GM19397 (cell line): Measurements from ENCODE around the gene IQSEC3.

ENCODE experiments used
- ATAC-seq: cut with Tn5 transposase; IDR thresholded peaks from one replicate; pipeline ENCODE4 v1.9.1; 2021; ENCODE audit warnings: mild to moderate bottlenecking, moderate library complexity; ENCODE audit not compliant: unreplicated experiment

Gene IQSEC3

DNA sequence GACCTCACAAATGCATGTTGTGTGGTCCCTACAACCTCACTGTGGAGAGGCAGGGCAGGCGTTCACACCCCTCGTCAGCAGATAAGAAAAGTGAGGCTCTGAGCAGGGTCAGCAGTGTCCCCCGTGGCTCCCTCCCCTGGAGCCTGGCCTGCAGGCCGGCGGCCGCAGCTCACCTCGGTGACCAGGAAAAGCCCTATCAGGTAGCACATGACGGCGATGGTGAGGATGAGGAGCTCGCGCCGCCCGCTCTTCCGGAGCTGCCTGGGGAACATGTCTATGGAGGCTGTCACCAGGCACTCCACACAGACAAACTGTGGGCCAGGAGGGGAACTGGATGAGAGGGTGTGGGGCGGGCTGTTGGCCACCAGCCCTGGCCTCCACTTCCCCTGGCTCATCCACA lies 129.4 kb downstream of the IQSEC3 start:
- ATAC-seq = no peak

DNA sequence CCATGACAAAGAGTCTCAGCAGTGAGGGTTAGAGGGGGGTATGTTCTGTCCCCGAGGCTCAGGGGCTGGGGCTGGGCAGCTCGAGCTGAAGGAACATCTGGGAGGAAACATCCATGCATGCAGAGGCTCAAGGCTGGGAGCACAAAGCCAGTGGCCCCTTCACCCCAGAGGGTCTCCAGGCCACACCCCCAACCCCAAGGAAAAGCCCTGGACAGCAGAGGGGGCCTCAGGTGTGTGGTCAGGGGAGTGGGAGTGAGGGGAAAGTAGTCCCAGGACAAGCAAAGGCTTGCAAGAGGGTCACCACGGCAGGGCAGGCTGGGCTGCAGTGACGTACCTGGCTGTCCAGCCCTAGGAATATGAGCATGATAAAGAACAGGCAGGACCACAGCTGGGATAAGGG lies 129.9 kb downstream of the IQSEC3 start:
- no peak for ATAC-seq

DNA sequence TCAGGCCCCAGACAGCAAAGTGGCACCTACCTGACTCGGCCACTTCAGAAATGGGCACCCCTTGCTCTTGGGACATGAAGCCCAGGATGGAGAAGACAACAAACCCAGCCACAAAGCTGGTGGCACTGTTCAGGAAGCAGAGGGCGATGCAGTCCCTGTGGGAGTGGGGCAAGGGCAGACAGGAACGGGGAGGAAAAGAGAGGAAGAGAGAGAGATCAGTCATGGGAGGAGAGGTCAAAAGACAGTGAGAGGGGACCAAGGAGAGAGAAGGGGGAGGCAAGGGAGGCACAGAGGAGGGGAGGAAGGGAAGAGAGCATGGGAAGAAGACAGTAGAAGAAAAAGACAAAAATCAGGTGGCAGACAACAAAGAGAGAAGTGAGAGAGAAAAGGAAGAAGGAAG lies 130.8 kb downstream of the IQSEC3 start:
- ATAC-seq = no peak

DNA sequence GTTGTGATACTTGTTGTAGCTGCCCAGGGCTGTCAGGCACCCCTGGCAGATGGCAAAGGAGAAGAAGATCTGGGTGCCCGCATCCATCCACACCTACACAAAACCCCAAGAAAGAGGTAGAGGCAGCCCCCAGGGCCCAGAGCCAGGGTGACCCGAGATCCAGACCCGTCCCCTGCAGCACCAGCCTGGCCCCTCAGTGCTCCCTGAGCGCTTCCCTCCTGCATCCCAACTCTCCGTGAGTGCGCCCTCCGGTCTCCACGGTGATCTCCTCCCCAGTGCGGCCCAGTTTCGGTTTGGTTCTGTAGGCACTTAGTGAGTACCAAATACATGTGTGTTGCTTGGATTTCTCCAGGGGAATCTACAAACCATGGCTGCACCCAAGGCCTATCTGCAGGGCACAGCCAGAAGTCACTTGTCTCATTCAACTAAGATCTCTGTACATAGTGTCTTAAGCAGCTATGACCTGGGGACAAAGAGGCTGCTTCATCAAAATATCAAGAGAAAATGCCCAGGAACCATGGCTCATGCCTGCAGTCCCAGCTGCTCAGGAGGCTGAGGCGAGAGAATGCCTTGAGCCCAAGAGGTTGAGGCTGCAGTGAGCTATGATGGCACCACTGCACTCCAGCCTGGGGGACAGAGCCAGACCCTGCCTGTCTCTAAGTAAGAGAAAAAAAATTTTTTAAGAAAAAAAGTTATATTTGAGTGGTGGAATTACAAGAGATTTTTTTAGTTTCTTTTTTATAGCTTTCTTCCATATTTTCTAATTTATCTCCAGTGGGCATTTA lies 131.5 kb downstream of the IQSEC3 start:
- no peak for ATAC-seq

DNA sequence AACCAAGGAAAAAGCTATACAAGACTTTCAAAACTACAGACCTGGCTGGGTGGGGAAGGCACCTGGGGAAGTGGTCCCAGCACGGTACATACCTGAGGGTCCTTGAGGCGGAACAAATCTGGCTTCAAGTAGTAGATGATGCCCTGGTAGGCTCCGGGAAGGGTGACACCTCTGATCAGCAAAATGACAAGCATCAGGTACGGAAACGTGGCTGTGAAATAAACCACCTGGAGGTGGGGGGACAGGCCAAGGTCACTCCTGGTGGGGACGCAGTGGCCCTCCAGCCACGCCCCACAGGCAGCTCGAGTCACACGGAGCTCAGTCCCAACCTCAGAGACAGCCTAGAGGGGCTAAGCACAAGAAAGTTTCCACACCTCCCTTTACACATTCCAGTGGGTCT lies 132.1 kb downstream of the IQSEC3 start:
- ATAC-seq = no peak

DNA sequence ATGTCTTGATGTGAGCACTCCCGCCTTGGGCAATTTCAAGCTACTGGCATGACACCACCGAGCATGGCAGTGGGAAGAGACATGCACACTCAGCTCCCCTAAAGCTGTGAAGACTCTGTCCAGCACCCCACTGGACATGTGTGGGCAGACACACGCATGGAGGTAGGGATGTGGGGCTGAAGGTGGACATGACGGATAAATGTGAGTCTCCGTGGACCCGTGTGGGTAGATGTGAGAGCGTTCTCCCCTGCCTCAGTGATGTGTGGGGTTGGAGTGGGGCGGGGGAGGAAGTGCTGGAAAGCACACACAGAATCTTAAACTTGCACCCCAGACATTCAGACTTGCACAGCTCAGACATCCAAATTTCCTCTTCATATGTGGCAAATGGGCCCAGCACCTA lies 134.8 kb downstream of the IQSEC3 start:
- ATAC-seq = no peak

DNA sequence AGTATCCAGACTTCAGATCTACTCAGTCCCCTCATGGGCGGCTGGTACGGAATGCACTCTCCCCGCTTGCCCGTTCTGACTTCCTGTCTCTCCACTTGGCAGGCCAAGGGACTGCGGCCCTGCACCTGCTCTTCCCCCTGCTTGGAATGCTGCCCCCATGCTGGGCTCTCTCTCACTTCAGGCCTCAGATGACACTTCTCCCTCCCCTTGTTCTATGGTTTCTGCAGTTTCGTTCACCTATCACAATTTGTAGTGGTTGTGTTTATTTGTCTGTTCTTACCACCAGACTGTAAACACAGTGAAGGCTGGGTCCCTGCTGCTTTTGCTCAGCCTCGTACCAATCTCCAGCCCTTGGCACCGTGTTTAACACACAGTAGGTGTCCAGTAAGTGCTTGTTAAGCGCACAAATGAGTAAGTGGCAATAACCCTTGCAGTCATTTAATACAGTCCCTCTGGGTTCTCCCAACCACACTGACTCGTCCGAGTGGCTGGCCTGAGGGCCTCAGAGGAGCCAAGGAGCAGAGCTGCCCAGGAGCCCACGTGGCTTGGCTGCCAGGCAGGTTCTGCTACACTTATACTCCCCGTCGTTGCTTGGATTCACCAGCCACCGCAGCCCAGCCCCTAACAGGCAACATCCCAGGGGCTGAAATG lies 135.6 kb downstream of the IQSEC3 start:
- ATAC-seq = no peak

DNA sequence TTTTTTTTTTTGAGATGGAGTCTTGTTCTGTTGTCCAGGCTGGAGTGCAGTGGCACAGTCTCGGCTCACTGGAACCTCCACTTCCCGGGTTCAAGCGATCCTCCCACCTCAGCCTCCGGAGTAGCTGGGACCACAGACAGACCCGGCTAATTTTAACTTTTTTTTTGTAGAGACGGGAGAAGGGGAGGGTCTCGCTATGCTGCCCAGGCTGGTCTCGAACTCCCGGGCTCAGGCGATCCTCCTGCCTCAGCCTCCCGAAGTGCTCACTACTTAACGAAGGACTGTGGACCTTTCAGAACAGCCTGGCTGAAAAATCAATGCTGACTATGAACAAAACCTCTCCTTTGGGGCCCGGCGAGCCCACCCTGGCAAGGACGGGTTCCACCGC lies 136.5 kb downstream of the IQSEC3 start:
- ATAC-seq = no peak

DNA sequence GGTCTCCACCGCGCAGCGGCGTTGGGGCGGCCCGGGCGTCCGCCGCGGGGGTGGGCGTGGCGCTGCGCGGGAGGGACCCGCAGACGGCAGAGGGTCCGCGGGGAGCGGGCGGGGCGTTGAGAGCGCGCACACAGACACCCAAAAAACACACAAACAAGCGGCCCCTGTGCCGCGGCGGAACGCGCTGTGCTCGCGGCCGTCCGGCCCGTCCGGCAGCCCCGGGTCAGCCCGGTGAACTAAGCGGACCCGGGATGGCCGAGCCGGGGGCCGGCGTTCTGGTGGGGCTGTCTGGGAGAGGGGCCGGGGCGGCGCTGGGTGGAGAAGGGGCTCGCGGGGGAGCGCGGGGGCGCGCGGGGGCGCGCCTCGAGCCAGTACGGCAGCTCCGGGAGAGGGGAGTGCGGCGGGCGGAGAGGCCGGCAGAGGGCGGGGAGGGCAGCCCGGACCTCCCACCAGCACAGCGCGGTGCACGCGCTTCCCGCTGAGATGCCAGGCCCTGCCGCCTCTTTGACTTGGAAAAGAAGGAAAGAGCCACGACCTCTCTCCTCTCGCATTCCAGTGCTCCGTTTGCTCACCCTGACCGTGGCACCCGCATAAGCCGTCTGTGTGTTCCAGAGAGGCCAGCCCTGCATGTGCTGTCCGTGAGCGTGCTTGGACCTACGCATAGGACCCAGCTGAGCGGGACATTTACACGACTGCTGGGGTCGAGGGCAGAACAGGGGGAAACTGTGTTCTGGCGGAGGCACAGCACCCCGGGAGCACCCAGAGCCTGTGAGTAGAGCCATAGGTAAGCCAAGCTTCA lies 137.1 kb downstream of the IQSEC3 start:
- ATAC-seq = no peak

DNA sequence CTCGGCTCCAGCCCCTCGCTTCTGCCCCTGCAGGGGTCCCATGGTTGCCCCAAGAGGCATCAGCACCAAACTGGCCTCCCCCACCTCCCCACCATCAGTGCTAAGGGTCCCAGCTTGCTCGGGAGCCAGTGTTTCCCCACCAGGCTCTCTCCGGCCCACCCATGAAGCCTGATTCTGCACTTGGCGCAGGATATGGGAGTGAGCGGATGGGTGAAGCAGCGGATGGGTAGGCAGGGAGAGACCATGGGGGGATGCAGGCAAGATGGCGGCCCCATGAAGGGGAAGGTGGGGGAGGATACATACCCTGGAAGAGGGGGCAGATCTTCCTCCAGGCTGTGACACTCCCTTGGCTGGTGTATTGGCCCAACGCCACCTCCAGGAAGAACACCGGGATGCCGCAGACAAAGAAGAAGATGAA lies 137.7 kb downstream of the IQSEC3 start:
- no peak for ATAC-seq

DNA sequence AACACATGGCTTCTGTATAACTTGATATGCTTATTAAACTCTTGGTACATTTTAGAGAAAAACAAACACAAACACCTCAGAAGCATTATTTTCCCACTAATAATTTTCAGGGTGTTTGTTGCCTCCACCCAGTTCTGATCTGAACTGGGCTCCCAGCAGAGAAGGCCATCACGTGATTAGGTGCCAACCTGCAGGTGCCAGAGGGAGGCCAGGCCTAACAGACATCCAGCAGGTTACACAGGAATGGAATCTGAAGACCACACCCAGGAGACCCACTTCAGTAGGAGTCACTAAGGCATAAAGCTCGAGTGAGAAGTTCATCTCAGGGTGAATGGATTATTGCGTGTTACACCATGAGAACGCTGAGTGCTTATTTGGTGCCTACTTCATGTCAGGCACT lies 138.5 kb downstream of the IQSEC3 start:
- no peak for ATAC-seq

DNA sequence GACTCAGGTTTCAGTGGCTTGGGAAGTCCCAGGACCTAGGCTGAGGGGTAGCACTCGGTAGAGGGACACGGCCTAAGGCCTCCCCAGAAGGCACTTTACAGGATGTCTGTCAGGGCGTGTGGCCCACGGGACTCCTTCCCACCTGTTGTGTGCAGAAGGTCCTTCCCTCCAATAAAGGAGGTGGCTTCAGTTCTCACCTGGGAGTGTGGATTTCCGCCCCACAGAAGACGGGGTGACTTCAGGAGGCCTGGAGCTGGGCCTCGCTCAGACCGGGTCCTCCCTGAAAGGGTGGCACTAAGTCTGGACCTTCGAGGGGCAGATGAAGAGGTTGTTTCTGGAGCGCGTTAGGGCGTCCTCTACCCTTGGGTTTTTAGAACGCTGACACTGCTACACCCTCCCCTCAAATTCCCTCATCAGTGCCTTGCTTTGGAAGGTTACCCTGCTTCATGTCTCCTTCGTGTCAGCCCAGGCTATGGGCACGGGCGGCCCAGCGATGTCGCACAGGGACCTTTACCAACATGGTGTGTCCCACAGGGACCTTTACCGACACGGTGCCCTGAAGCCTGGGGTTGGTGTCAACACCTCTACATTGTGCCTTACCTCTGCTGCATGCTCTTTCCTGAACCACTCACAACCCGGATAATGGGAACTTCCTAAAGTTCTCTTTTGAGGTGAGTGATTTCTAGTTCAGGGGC lies 140.3 kb downstream of the IQSEC3 start:
- ATAC-seq = no peak

DNA sequence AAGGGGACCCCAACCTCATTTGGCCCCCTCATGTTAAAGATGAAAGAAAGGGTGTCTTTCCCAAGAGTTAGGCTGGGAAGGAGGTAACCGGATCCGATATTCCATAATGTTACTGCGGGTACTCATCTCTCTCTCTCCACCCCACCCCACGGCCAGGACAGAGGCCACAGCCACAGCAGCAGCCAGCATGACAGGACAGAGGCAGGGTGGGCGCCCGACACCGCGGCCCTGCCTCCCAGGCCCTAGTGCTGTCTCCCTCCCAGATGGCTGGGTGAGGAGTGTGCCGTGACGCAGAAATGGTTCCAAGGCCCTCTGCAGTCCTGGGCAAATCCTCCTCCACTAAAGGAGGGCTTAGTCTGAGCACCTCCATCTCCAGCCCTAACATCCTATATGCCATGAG lies 141.2 kb downstream of the IQSEC3 start:
- ATAC-seq = no peak

DNA sequence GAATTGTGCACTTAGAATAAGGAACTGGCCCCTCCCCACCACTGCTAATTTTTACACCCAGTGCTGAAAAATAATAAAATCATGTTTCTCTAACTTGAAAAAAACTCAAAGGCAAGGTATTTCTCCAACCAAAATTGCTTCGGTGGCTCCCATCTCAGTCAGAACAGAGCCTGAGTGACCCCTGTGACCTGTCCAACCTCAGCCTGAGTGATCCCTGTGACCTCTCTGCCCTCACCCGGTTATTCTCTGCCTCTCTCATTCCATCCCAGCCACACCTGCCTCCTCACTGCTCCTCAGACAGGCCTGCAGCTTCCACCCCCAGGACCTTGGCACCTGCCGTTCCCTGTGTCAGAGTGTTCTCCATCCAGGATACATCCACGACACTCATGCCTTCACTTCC lies 142.2 kb downstream of the IQSEC3 start:
- ATAC-seq = no peak

DNA sequence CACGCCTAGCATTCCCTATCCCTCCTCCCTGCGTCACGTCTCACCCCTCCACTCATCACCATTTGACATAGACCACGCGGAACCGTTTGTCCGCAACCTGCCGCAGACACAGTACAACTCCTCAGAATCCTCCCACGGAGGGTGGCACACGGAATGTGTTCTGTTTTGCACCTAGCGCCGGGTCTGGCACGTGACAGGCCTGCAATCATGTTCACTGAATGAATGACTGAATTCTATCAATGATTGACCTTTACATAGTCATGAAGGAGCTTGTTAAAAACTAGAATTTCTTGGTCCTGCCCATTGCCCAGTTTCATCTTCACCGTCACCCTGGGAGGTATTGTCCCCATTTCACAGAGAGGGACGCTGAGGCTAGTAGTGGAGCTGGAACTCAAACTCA lies 142.7 kb downstream of the IQSEC3 start:
- no peak for ATAC-seq

DNA sequence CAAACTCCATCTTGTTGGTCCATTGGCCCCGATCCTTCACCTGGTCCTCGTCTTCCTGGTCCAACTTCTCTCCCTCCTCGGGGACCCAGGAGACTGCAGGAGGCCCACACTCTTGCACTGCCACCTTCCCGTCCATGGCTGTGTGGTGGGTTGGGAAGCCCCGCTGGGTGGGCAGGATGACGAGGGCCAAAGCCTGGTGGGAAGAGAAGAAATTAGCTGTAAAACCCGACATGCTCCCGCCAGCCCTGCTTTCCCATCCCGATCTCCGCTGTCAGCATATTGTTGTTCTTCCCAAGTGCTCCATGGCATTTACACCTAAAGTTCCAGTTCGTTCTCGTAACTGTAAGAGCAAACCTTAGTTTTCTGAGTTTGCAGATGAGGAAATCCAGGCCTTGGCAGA lies 143.3 kb downstream of the IQSEC3 start:
- ATAC-seq = no peak

DNA sequence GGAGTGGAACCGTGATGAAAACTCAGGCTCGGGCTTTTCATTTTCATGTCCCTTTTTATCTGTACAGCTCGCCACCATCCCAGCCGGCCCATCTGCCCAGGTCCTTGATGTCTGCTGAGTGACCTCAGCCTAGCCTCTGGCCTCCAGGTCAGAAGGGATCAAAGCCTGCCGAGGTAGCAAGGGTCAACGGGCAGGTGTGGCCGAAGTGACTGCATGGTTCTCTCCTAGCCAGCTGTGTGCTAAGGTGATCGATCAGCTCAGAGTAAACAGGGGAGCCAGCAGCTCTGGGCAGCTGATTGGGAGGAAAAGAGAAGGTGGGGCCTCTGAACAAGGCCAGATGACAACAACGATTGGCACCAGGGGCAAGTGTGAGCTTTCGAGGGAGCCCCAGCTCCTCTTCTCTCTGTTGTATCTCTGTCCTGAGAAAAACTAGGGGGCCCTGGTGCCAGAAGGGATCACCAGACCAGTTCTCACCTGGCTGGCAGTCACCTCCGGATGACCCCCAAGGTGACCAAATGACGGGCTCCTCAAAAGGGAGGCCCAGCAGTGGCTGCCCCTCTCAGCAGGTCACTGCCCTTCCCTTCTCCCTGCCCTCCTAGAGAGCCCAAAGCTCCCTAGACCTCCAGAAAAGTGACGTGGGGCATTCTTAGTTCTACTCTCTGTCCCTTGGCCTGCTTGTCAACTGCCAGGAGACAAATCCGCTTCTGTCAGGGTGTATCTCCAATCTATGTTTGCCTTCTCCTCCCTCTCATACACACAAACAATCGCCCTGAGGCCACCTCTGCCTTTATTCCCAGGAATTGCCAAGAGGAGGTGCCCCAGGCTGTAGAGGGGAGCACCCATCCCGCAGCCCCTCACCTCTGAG lies 143.9 kb downstream of the IQSEC3 start:
- no peak for ATAC-seq

DNA sequence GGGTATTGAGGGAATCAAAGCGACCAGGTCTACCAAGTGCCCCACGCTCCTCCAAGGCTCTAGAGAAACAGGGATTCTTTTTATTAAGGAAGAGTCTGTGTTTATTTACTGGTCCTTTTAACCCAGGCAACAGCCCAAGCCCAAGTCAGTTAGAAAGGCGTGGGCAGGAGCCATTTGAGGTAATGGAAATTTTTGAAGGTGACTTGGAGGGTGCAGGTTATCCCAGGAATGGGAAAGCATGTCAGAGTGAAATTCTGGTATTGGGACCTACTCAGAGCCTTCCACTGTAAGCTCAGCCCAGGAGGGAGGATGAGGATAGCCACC lies 144.5 kb downstream of the IQSEC3 start:
- ATAC-seq = no peak

DNA sequence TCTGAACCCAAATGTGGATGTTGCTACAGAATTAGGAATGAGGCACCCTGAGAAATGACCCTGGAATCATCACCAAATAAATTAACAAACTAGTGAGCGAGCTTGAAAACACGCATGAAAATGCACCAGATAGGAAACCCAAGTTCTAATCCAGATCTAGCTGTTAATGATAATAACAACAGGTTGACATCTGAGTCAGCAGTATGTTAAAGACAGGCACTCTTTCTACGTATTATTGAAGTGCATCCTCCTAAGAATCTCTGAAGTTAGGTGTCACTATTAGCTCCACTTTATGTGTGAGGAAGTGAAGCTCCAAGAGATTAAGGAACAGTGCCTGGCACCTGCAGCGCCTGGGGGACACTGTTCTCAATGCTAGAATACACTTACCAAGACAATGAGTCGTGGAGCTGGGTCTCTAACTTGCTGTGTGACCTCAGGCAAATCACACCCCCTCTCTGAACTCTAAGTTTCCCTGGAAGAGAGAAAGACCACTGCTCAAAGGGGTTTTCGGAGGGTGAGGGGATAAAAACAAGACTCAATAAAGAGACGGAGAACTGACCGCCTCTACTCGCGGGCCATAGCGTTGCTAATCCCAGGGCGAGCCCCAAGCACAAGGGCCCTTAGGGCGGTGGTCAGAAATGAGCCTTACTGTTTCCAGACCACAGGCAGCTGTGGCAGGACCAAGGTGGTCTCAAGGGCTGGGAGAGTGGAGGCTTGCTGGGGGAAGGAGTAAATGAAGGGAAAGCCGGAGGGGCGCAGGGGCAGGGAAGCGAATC lies 145.3 kb downstream of the IQSEC3 start:
- no peak for ATAC-seq

DNA sequence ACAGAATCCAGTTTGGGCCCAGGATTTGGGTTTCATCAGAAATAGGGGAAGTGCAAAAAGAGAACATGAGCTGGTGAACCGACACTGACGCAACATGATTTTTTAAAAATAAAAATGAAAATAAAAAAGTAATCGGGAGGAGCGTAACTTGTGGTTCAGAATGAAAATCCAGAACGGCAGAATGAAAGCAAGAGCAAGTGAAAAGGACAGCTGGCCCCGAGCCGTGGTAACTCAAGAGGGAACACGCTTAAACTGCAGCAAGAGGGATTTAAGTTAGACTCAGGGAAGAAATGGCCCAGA lies 145.8 kb downstream of the IQSEC3 start:
- ATAC-seq = no peak
